ENCODE measurements around the gene TRMT2A.

Gene TRMT2A

DNA sequence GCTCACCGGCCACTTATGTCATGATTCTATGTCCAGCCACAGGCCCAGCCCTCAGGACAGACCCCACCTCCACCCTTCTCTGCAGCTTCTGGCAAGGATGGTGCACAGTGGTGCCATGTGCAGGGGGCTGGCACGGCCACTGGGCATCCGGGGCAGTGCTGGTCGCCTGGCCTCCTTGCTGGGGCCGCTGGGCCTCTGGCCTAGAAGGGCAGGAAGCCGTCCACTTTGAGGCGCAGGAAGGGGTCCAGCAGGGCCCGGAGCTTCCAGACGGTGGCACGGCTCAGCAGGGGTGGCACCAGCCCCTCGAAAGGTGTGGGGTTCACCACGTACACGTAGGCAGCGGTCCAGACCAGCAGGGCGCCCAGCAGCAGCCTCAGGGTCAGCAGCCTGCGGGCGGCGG is 31.4 kb upstream of the TRMT2A start:
- DNase-seq = no peak
- H3K36me3 ChIP-seq (ENCODE audit: control insufficient read depth in 4 of 4, insufficient read depth in 4 of 4, low read length in 3 of 4) = peaks cover 0 to 15% (median 7%) of the 10 kb centered on the region in 4 experiments
- no peak overlapping the region for H3K27ac ChIP-seq (ENCODE audit: insufficient read depth in 1 of 2, low read depth in 1 of 2, low read length in 2 of 2, poor library complexity in 1 of 2, severe bottlenecking in 2 of 2)
- H3K4me3 ChIP-seq (ENCODE audit: control insufficient read depth in 1 of 7, extremely low read depth in 1 of 7, insufficient read depth in 4 of 7, low read depth in 2 of 7, low read length in 6 of 7) = no peak overlapping the region
- POLR2A ChIA-PET = no interaction called here
- CTCF ChIA-PET = no interaction called here
- no peaks in the 10 kb centered on the region for H3K9me3 ChIP-seq (ENCODE audit: control extremely low read depth in 1 of 5, control insufficient read depth in 4 of 5, insufficient read depth in 2 of 5, low read depth in 1 of 5, low read length in 4 of 5)
- H3K4me1 ChIP-seq (ENCODE audit: control extremely low read depth in 1 of 4, control insufficient read depth in 4 of 4, insufficient read depth in 4 of 4, low read length in 3 of 4) = peaks cover 0 to 21% (median 16%) of the 10 kb centered on the region in 4 experiments
- H3K27me3 ChIP-seq (replicated peaks in 2 of 5; ENCODE audit: control insufficient read depth in 4 of 5, insufficient read depth in 5 of 5, low read length in 4 of 5) = no peaks in the 10 kb centered on the region
- WGBS (ENCODE audit: insufficient coverage) = 97% methylated on average over 18 of the region's 18 CpGs

DNA sequence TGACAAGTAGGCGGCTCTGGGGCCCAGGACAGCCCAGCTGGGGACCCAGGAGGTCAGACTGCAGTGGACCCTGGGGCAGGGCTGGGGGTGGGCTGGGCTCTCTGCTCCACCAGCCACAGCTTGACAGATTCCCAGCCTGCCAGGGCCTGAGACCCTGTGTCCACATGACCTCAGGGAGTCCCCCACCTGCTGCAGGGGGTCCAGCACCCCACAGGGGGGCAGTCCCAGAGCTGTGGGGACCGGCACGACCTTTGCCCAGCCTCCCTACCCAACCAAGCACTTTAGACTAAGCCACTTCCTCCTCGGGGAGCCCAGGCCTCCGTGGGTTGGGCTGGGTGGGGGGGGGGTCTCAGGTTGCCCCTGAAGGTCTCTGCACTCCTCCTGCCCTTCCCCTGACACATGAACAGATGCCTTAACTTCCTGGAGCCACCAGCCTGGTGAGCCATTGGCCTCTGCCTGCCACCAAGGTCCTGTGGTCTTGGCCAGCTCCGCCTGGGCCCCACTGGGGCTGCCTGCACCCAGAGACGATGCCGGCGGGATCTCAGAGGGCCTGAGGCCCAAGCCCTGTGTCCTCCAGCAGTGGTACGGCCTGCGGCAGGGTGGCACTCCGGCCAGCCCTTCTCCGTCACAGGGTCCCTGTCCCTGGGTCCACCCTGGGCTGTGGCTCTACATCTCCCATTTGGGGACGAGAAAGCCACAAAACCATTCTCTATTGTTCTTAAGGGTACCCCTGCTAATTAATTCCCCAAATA is 30.4 kb upstream of the TRMT2A start:
- H3K4me3 ChIP-seq (ENCODE audit: control insufficient read depth in 1 of 7, extremely low read depth in 1 of 7, insufficient read depth in 4 of 7, low read depth in 2 of 7, low read length in 6 of 7) = no peak overlapping the region
- CTCF ChIA-PET = interaction anchor here (1.1 kb wide), 1 partner anchor 9 kb away, joined by 7 read pairs; no protein-coding TSS in a partner anchor

DNA sequence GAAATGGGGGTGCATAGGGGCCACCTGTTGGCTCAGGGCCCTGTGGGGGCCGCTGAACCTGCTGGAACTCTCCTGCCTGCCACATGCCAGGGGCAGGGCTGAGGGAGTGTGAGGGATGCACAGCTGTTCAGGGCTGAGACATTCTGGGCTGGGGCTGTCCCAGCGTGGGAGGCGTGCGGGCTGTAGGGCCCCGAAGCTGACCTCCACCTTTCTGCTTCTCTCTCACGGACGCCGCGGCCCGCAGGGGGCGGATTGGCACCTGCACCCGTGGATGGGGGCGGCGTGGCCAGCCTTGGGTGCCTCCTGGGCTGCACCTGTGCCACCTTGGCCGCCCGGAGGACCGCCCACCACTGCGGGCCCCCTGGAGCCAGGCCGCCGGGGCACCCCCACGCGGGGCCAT is 29.8 kb upstream of the TRMT2A start:
- H3K4me3 ChIP-seq (ENCODE audit: control insufficient read depth in 1 of 7, extremely low read depth in 1 of 7, insufficient read depth in 4 of 7, low read depth in 2 of 7, low read length in 6 of 7) = no peak overlapping the region
- peaks cover 0 to 25% (median 12%) of the 10 kb centered on the region in 4 experiments for H3K36me3 ChIP-seq (ENCODE audit: control insufficient read depth in 4 of 4, insufficient read depth in 4 of 4, low read length in 3 of 4)
- ChIA-PET CTCF (interaction anchor here (1.1 kb wide), 1 partner anchor 10 kb away, joined by 7 read pairs; no protein-coding TSS in a partner anchor), POLR2A (no interaction called here)
- H3K4me1 ChIP-seq (ENCODE audit: control extremely low read depth in 1 of 4, control insufficient read depth in 4 of 4, insufficient read depth in 4 of 4, low read length in 3 of 4) = peaks cover 0 to 21% (median 16%) of the 10 kb centered on the region in 4 experiments
- DNase-seq = no peak
- H3K27me3 ChIP-seq (replicated peaks in 2 of 5; ENCODE audit: control insufficient read depth in 4 of 5, insufficient read depth in 5 of 5, low read length in 4 of 5) = no peaks in the 10 kb centered on the region
- 82% methylated on average over 5 of the region's 22 CpGs for WGBS (ENCODE audit: insufficient coverage)
- no peak overlapping the region for H3K27ac ChIP-seq (ENCODE audit: insufficient read depth in 1 of 2, low read depth in 1 of 2, low read length in 2 of 2, poor library complexity in 1 of 2, severe bottlenecking in 2 of 2)
- no peaks in the 10 kb centered on the region for H3K9me3 ChIP-seq (ENCODE audit: control extremely low read depth in 1 of 5, control insufficient read depth in 4 of 5, insufficient read depth in 2 of 5, low read depth in 1 of 5, low read length in 4 of 5)

More for the DNA sequence above, 30.4 kb upstream of the TRMT2A start:
- Histone ChIP-seq H3K9me3 (ENCODE audit: control extremely low read depth in 1 of 5, control insufficient read depth in 4 of 5, insufficient read depth in 2 of 5, low read depth in 1 of 5, low read length in 4 of 5) (no peaks in the 10 kb centered on the region), H3K4me1 (ENCODE audit: control extremely low read depth in 1 of 4, control insufficient read depth in 4 of 4, insufficient read depth in 4 of 4, low read length in 3 of 4) (peaks cover 0 to 21% (median 16%) of the 10 kb centered on the region in 4 experiments), H3K27me3 (replicated peaks in 2 of 5; ENCODE audit: control insufficient read depth in 4 of 5, insufficient read depth in 5 of 5, low read length in 4 of 5) (no peaks in the 10 kb centered on the region), H3K36me3 (ENCODE audit: control insufficient read depth in 4 of 4, insufficient read depth in 4 of 4, low read length in 3 of 4) (peaks cover 0 to 22% (median 9%) of the 10 kb centered on the region in 4 experiments), H3K27ac (ENCODE audit: insufficient read depth in 1 of 2, low read depth in 1 of 2, low read length in 2 of 2, poor library complexity in 1 of 2, severe bottlenecking in 2 of 2) (no peak overlapping the region)
- DNase-seq = peak in 2 of 3 donors; percentile 28 to 44
- WGBS (ENCODE audit: insufficient coverage) = 94% methylated on average over 10 of the region's 14 CpGs
- POLR2A ChIA-PET = no interaction called here

DNA sequence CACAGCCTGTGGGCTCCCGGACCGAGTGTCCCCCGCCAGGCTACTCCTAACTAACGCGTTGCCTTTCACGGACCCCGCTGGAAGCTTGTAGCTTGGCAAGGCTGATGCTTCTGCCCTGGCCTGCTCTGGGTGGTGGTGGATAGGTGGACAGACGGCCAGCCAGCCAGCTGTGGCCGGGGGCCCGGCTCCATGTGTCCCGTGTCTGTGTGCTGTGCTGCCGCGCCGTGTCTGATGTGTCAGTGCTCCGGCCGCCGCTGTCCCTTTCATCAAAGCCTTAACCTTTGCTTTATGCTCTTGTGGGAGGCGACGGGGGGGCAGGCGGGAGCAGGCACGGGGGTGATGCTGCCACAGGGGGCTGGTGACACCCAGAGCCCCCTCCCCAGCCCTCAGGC is 28.8 kb upstream of the TRMT2A start:
- Histone ChIP-seq H3K9me3 (ENCODE audit: control extremely low read depth in 1 of 5, control insufficient read depth in 4 of 5, insufficient read depth in 2 of 5, low read depth in 1 of 5, low read length in 4 of 5) (no peaks in the 10 kb centered on the region), H3K36me3 (ENCODE audit: control insufficient read depth in 4 of 4, insufficient read depth in 4 of 4, low read length in 3 of 4) (peaks cover 0 to 32% (median 15%) of the 10 kb centered on the region in 4 experiments), H3K4me1 (ENCODE audit: control extremely low read depth in 1 of 4, control insufficient read depth in 4 of 4, insufficient read depth in 4 of 4, low read length in 3 of 4) (peaks cover 0 to 21% (median 16%) of the 10 kb centered on the region in 4 experiments), H3K27me3 (replicated peaks in 2 of 5; ENCODE audit: control insufficient read depth in 4 of 5, insufficient read depth in 5 of 5, low read length in 4 of 5) (no peaks in the 10 kb centered on the region), H3K27ac (ENCODE audit: insufficient read depth in 1 of 2, low read depth in 1 of 2, low read length in 2 of 2, poor library complexity in 1 of 2, severe bottlenecking in 2 of 2) (no peak overlapping the region), H3K4me3 (ENCODE audit: control insufficient read depth in 1 of 7, extremely low read depth in 1 of 7, insufficient read depth in 4 of 7, low read depth in 2 of 7, low read length in 6 of 7) (no peak overlapping the region)
- no peak for DNase-seq
- POLR2A ChIA-PET = no interaction called here
- 94% methylated on average over 21 of the region's 21 CpGs for WGBS (ENCODE audit: insufficient coverage)
- CTCF ChIA-PET = no interaction called here

DNA sequence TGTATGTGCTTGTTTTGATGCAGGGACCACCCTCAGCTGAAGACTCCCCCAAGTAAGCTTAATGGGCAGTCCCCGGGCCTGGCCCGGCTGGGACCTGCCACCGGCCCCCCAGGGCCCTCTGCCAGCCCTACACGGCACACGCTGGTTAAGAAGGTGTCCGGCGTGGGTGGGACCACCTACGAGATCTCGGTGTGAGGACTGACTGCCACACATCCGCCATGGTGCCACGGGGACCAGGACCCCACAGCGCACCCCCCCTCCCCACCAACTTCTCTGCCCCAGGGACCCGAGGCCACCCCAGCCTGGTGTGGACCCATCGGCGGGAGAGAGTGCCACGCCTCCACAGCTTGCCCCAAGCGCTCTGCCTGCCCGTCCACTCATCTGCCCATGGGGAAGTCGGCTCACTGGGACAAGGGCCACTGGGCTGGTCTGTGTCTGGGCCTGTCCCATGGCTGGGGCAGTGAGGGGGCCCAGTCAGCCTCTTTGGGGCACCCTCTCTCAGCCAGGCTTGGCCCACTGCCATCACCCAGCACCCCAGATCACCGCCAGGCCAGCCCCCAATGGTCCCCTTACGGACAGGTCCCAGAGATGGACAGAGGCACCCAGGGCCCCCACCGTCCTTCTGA is 28.3 kb upstream of the TRMT2A start:
- POLR2A ChIA-PET = no interaction called here
- peaks cover 0 to 19% (median 15%) of the 10 kb centered on the region in 4 experiments for H3K4me1 ChIP-seq (ENCODE audit: control extremely low read depth in 1 of 4, control insufficient read depth in 4 of 4, insufficient read depth in 4 of 4, low read length in 3 of 4)
- H3K36me3 ChIP-seq (ENCODE audit: control insufficient read depth in 4 of 4, insufficient read depth in 4 of 4, low read length in 3 of 4) = peaks cover 0 to 37% (median 17%) of the 10 kb centered on the region in 4 experiments
- H3K27ac ChIP-seq (ENCODE audit: insufficient read depth in 1 of 2, low read depth in 1 of 2, low read length in 2 of 2, poor library complexity in 1 of 2, severe bottlenecking in 2 of 2) = no peak overlapping the region
- no peak for DNase-seq
- no peaks in the 10 kb centered on the region for H3K9me3 ChIP-seq (ENCODE audit: control extremely low read depth in 1 of 5, control insufficient read depth in 4 of 5, insufficient read depth in 2 of 5, low read depth in 1 of 5, low read length in 4 of 5)
- H3K4me3 ChIP-seq (ENCODE audit: control insufficient read depth in 1 of 7, extremely low read depth in 1 of 7, insufficient read depth in 4 of 7, low read depth in 2 of 7, low read length in 6 of 7) = no peak overlapping the region
- no peaks in the 10 kb centered on the region for H3K27me3 ChIP-seq (replicated peaks in 2 of 5; ENCODE audit: control insufficient read depth in 4 of 5, insufficient read depth in 5 of 5, low read length in 4 of 5)
- CTCF ChIA-PET = no interaction called here
- WGBS (ENCODE audit: insufficient coverage) = 94% methylated on average over 17 of the region's 22 CpGs

DNA sequence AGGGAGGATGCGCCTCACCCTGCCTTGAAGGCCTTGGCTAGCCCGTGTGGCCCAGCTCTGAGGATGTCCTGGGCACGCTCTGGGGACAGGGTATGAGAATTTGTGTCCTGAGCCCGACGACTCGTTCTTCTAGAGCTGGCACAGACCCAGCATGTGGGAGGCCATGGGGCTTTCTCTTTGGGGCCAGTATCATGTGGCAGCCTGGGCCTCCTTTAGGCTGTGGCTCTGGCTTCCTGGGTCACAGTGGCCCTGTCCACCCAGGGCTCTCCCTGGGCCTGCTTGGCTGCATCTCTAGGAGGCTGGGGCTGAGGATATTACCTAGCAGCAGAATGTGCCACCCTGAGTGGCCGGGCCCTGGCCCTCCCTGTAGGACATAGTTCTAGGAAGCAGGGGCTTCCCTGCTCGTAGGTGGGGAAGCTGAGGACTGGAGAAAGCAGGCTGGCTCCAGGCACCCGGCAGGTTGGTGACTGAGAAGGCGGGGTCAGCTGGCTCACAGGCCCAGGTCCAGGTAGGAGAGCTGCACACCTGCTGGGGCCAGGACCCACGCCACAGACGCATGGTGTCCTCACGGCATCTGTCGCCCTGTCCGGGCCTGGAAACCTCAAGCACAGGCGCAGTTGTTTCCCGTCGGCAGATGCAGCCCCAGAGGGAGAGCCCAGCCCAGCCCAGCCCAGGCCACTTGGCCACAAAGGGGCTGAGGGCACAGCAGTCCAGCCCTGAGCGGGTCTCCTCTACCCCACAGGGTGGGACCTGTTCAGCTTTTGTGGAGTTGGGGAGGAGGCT is 27.0 kb upstream of the TRMT2A start:
- no peaks in the 10 kb centered on the region for H3K27me3 ChIP-seq (replicated peaks in 2 of 5; ENCODE audit: control insufficient read depth in 4 of 5, insufficient read depth in 5 of 5, low read length in 4 of 5)
- POLR2A ChIA-PET = interaction anchor here (0.6 kb wide), 1 partner anchor 11 kb away, joined by 3 read pairs; no protein-coding TSS in a partner anchor

More for the DNA sequence above, 27.0 kb upstream of the TRMT2A start:
- CTCF ChIA-PET = no interaction called here
- no peaks in the 10 kb centered on the region for H3K9me3 ChIP-seq (ENCODE audit: control extremely low read depth in 1 of 5, control insufficient read depth in 4 of 5, insufficient read depth in 2 of 5, low read depth in 1 of 5, low read length in 4 of 5)
- 96% methylated on average over 15 of the region's 19 CpGs for WGBS (ENCODE audit: insufficient coverage)
- H3K4me3 ChIP-seq (ENCODE audit: control insufficient read depth in 1 of 7, extremely low read depth in 1 of 7, insufficient read depth in 4 of 7, low read depth in 2 of 7, low read length in 6 of 7) = no peak overlapping the region
- peaks cover 0 to 46% (median 21%) of the 10 kb centered on the region in 4 experiments for H3K36me3 ChIP-seq (ENCODE audit: control insufficient read depth in 4 of 4, insufficient read depth in 4 of 4, low read length in 3 of 4)
- no peak for DNase-seq
- no peak overlapping the region for H3K27ac ChIP-seq (ENCODE audit: insufficient read depth in 1 of 2, low read depth in 1 of 2, low read length in 2 of 2, poor library complexity in 1 of 2, severe bottlenecking in 2 of 2)
- H3K4me1 ChIP-seq (ENCODE audit: control extremely low read depth in 1 of 4, control insufficient read depth in 4 of 4, insufficient read depth in 4 of 4, low read length in 3 of 4) = peaks cover 0 to 12% (median 10%) of the 10 kb centered on the region in 4 experiments

Measured in common myeloid progenitor, CD34-positive (primary cell).